K562 (cell line): ENCODE measurements around the gene HOXB8. TPM values are rescaled to one million over a fixed set of nuclear protein-coding genes. Genes with fewer than 3 reads are reported as not detected.

Experiments used
- BRD9 ChIP-seq: fragments of 450-650 bp; IDR thresholded peaks from 2 replicates; pipeline ENCODE4 v1.6.1; 2018; ENCODE audit warnings: low read depth; ENCODE audit not compliant: partially characterized antibody
- CXXC5 ChIP-seq: fragments of 250-450 bp; sonication (Bioruptor Pico); IDR thresholded peaks from 2 replicates; pipeline ENCODE4 v1.8.0; 2022; ENCODE audit warnings: inconsistent platforms, mild to moderate bottlenecking, moderate library complexity
- EP400 ChIP-seq: fragments of 450-650 bp; IDR thresholded peaks from 2 replicates; pipeline ENCODE4 v1.6.1; 2017; ENCODE audit warnings: antibody characterized with exemption, mild to moderate bottlenecking, moderate library complexity
- FOXM1 ChIP-seq, 2 experiments: fragments of 450-650 bp in 1 of 2; sonication (generic) in 1 of 2; formaldehyde crosslinking in 1 of 2; IDR thresholded peaks; 2 replicates each; pipeline versions ENCODE4 v1.6.1 to v1.9.0; 2017 to 2022; ENCODE audit warnings: low read depth in 2 of 2, mild to moderate bottlenecking in 2 of 2, missing genetic modification reagents in 1 of 2, moderate library complexity in 1 of 2
- IRF1 ChIP-seq: sonication (generic); formaldehyde crosslinking; IDR thresholded peaks from 2 replicates; pipeline ENCODE4 v1.8.0; 2022; ENCODE audit warnings: missing genetic modification reagents, mild to moderate bottlenecking, borderline replicate concordance
- NRF1 ChIP-seq, 2 experiments: fragments of 450-650 bp; IDR thresholded peaks in 1 of 2; conservative IDR thresholded peaks in 1 of 2; 2 replicates each; pipeline ENCODE4 v1.6.1; 2014; ENCODE audit warnings: mild to moderate bottlenecking in 2 of 2
- POLR2A ChIP-seq: fragments of 450-650 bp; conservative IDR thresholded peaks from 2 replicates; pipeline ENCODE4 v1.6.1; 2016
- SMAD2 ChIP-seq: fragments of 150-350 bp; IDR thresholded peaks from 2 replicates; pipeline ENCODE4 v1.6.1; 2014; ENCODE audit warnings: low read depth, mild to moderate bottlenecking, low read length
- SUPT5H ChIP-seq: fragments of 450-650 bp; IDR thresholded peaks from 2 replicates; pipeline ENCODE4 v1.6.1; 2016
- TAF1 ChIP-seq: IDR thresholded peaks from 2 replicates; pipeline ENCODE4 v1.6.1; 2011; ENCODE audit warnings: mild to moderate bottlenecking, low read length, moderate library complexity; ENCODE audit not compliant: insufficient read depth, control insufficient read depth, severe bottlenecking; ENCODE audit errors: extremely low read depth
- TEAD4 ChIP-seq, 2 experiments: sonication (generic) in 1 of 2; formaldehyde crosslinking in 1 of 2; IDR thresholded peaks; 2 replicates each; pipeline versions ENCODE4 v1.6.1 to v1.8.0; 2012 to 2022; ENCODE audit warnings: borderline replicate concordance in 1 of 2, inconsistent platforms in 1 of 2, low read length in 1 of 2, mild to moderate bottlenecking in 1 of 2, missing genetic modification reagents in 1 of 2
- VEZF1 ChIP-seq: fragments of 200-800 bp; sonication (Bioruptor generic); IDR thresholded peaks from 2 replicates; pipeline ENCODE4 v1.6.1; 2017; ENCODE audit warnings: missing genetic modification characterization, missing compliant biosample characterization
- ZNF512 ChIP-seq: IDR thresholded peaks from 2 replicates; pipeline ENCODE4 v1.6.1; 2016; ENCODE audit warnings: missing genetic modification characterization, missing compliant biosample characterization
- ZNF592 ChIP-seq: fragments of 450-650 bp; IDR thresholded peaks from 2 replicates; pipeline ENCODE4 v1.6.1; 2017; ENCODE audit warnings: antibody characterized with exemption, mild to moderate bottlenecking
- ZNF740 ChIP-seq, 3 experiments: fragments of 200-800 bp in 1 of 3; sonication (Bioruptor generic) in 1 of 3; sonication (generic) in 1 of 3; formaldehyde crosslinking in 1 of 3; IDR thresholded peaks; 2 replicates each; pipeline versions ENCODE4 v1.6.1 to v1.8.0; 2016 to 2022; ENCODE audit warnings: mild to moderate bottlenecking in 2 of 3, missing compliant biosample characterization in 2 of 3, missing genetic modification characterization in 2 of 3, missing genetic modification reagents in 1 of 3
- polyA plus RNA-seq, 8 experiments: library from polyadenylated mRNA; depleted of rRNA in 4 of 8; stranded (reverse) in 5 of 8; unstranded in 3 of 8; fragments of >200 nt; fragmentation: Nextera tagmentation in 2 of 8; fragmentation: Illumina TruSeq in 1 of 8; extraction: Ambion mirVana in 2 of 8; extraction: Trizol in 1 of 8; gene quantifications; 2 replicates each; pipeline versions ENCODE4 v1.2.1 to v1.2.3, GENCODE V29; 2011 to 2014; ENCODE audit warnings: inconsistent platforms in 1 of 8, missing spikeins in 1 of 8
- total RNA-seq, 7 experiments: library from RNA; depleted of rRNA in 6 of 7; stranded (reverse); fragments of >200 nt in 6 of 7; fragmentation: Illumina TruSeq in 2 of 7; extraction: Trizol in 2 of 7; gene quantifications; 2 replicates each; pipeline versions ENCODE4 v1.2.1 to v1.2.3, GENCODE V29; 2011 to 2021; ENCODE audit warnings: low replicate concordance in 1 of 7

The HOXB8 gene
- total and polyA plus RNA-seq, 9 of the 15 experiments (the other 6 are each of a cell fraction or from before 2014, with no cell fraction given), result 0.52 to 23.8 (median 3.6) TPM

GRCh38 chr17:48604770-48605329 lies 10.2 kb downstream of the HOXB8 start, which contains the start of gene HOXB6 (continued):
- TF ChIP-seq ZNF592 (peak; percentile 7; the same call in 1 of the 2 replicates), FOXM1 (IDR thresholded peaks at IDR 0.05; ENCODE audit: low read depth) (peak; percentile 83), FOXM1 (CRISPR knock-in tag; IDR thresholded peaks at IDR 0.05; ENCODE audit: low read depth) (no peak), BRD9 (peak; percentile 28), IRF1 (CRISPR knock-in tag) (no peak), EP400 (peak; percentile 29; the same call in 1 of the 2 replicates), TAF1 (peak; percentile 63), ZNF512 (tag) (peak; percentile 78; the same call in 1 of the 2 replicates), VEZF1 (CRISPR knock-in tag) (peak; percentile 33), SMAD2 (no peak), POLR2A (peak; percentile 80), NRF1 (conservative IDR thresholded peaks at IDR 0.05 in 1 of 2, IDR thresholded peaks at IDR 0.05 in 1 of 2) (peak in 1 of 2 experiments; percentile 25; a peak in 1 of 4 replicates), TEAD4 (IDR thresholded peaks at IDR 0.05; ENCODE audit: low read length) (0 out of 2 replicates have a peak, but pooled peaks have one; percentile 11), TEAD4 (CRISPR knock-in tag; IDR thresholded peaks at IDR 0.05; ENCODE audit: borderline replicate concordance) (no peak), ZNF740 (CRISPR knock-in tag; IDR thresholded peaks at IDR 0.05) (0 out of 2 replicates have a peak, but pooled peaks have one; percentile 9), ZNF740 (tag; IDR thresholded peaks at IDR 0.05) (no peak; a peak in 2 of 4 replicates), CXXC5 (CRISPR knock-in tag) (0 out of 2 replicates have a peak, but pooled peaks have one; percentile 7), SUPT5H (peak; percentile 63; the same call in 1 of the 2 replicates)
